GM20431 (cell line): ENCODE results near the gene GDPGP1.
"Not testable (repeated sequence)": the region's sequence is repeated elsewhere in the genome, so short reads cannot be mapped to it uniquely, and the experiment has no call there.

Experiments
- in situ Hi-C: fragments of 300-500 bp; cut with MseI, MboI; formaldehyde crosslinking; loops from one replicate; pipeline ENCODE4 v1.15.0; 2020; ENCODE audit warnings: low sequenced_read_pairs; ENCODE audit not compliant: unreplicated experiment

The GDPGP1 gene

GRCh38 chr15:90249203-90249863, 15.3 kb downstream of the GDPGP1 start, which contains the start of gene TTLL13:
Gene TTLL13, plus strand, starts transcription at chr15:90249556. Its CDS starts 1,075 bp downstream, at chr15:90250631.
- in situ Hi-C loops, result no loop called here

- in situ Hi-C loops, result no loop called here
Measured at GRCh38 chr15:90257776-90258175, 23.8 kb downstream of the GDPGP1 start.

- in situ Hi-C loops, result no loop called here
Measured at GRCh38 chr15:90259524-90259923, 25.5 kb downstream of the GDPGP1 start.

GRCh38 chr15:90260731-90261130, 26.7 kb downstream of the GDPGP1 start:
- in situ Hi-C loops, result not testable (repeated sequence)

GRCh38 chr15:90261811-90262210, 27.8 kb downstream of the GDPGP1 start:
- in situ Hi-C loops, result no loop called here

GRCh38 chr15:90262426-90262825, 28.4 kb downstream of the GDPGP1 start:
- in situ Hi-C loops, result no loop called here

GRCh38 chr15:90264671-90265070, 30.7 kb downstream of the GDPGP1 start:
- in situ Hi-C loops, result no loop called here

GRCh38 chr15:90265271-90266060, 31.5 kb downstream of the GDPGP1 start, which contains the start of gene NGRN:
Gene NGRN, plus strand, starts transcription at chr15:90265672. Its CDS starts 41 bp downstream, at chr15:90265713.
- in situ Hi-C loops, result no loop called here

GRCh38 chr15:90266061-90266431, 32.0 kb downstream of the GDPGP1 start:
- in situ Hi-C loops, result no loop called here

GRCh38 chr15:90266485-90266884, 32.5 kb downstream of the GDPGP1 start:
- in situ Hi-C loops, result no loop called here

- in situ Hi-C loops, result no loop called here
Measured at GRCh38 chr15:90268415-90268814, 34.4 kb downstream of the GDPGP1 start.

GRCh38 chr15:90270502-90271150, 36.6 kb downstream of the GDPGP1 start:
- in situ Hi-C loops, result no loop called here

GRCh38 chr15:90271459-90272166, 37.6 kb downstream of the GDPGP1 start:
- in situ Hi-C loops, result no loop called here

GRCh38 chr15:90278467-90278866, 44.5 kb downstream of the GDPGP1 start:
- in situ Hi-C loops, result not testable (repeated sequence)

GRCh38 chr15:90280743-90281142, 46.7 kb downstream of the GDPGP1 start:
- in situ Hi-C loops, result not testable (repeated sequence)

GRCh38 chr15:90281637-90282036, 47.6 kb downstream of the GDPGP1 start:
- in situ Hi-C loops, result not testable (repeated sequence)

GRCh38 chr15:90286678-90287077, 52.7 kb downstream of the GDPGP1 start:
- in situ Hi-C loops, result no loop called here

GRCh38 chr15:90287101-90287500, 53.1 kb downstream of the GDPGP1 start:
- in situ Hi-C loops, result no loop called here

GRCh38 chr15:90287946-90288345, 53.9 kb downstream of the GDPGP1 start:
- in situ Hi-C loops, result no loop called here

GRCh38 chr15:90291679-90292356, 57.8 kb downstream of the GDPGP1 start:
- in situ Hi-C loops, result no loop called here
